Measurements from ENCODE around the gene ADAMTS19. TPM values are rescaled to one million over a fixed set of nuclear protein-coding genes. Genes with fewer than 3 reads are reported as not detected.

ADAMTS19 gene
- polyA plus RNA-seq, 3 donors: not detected

DNA sequence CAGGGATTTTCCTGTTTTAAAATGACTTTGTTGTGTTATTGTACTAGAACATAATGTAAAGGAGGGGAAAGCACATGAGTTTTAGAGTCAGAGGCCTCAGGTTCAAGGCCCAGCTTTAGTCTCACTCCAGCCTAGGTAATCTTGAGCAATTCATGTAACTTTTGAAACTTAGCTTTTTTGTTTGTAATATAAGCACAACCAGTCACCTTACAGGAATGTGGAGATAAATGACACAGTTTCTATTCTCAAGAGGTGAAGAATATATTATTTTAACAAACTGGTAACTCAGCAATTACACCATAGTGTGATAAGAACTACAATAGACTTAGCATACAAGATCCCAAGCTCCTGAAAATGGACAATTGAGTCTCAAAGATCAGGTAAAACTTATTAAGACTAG, 51.2 kb downstream of the ADAMTS19 start:
- no peak for TF ChIP-seq CTCF (IDR thresholded peaks at IDR 0.05)

GRCh38 chr5:129541051-129541450, 81.0 kb downstream of the ADAMTS19 start:
- no peak for TF ChIP-seq CTCF (IDR thresholded peaks at IDR 0.05)
- Histone ChIP-seq H3K4me1 (ENCODE audit: control insufficient read depth in 1 of 2, insufficient read depth in 2 of 2, low read length in 2 of 2) (no peaks in the 10 kb centered on the region), H2AFZ (ENCODE audit: insufficient read depth, low read depth, low read length, poor library complexity, severe bottlenecking) (no peak overlapping the region), H3K27me3 (ENCODE audit: control insufficient read depth in 2 of 2, insufficient read depth in 2 of 2, low read length in 2 of 2) (no peaks in the 10 kb centered on the region), H3K79me2 (ENCODE audit: insufficient read depth, low read length) (no peaks in the 10 kb centered on the region), H4K20me1 (ENCODE audit: insufficient read depth, low read length) (no peaks in the 10 kb centered on the region), H3K4me2 (replicated peaks; ENCODE audit: extremely low read depth, low read length, poor library complexity, severe bottlenecking) (no peak overlapping the region), H3K4me3 (replicated peaks in 1 of 3; ENCODE audit: low read depth in 2 of 3, low read length in 3 of 3) (no peak overlapping the region), H3K9ac (ENCODE audit: insufficient read depth, low read length, poor library complexity, severe bottlenecking) (no peak overlapping the region), H3K9me3 (replicated peaks in 1 of 2; ENCODE audit: control insufficient read depth in 1 of 2, insufficient read depth in 1 of 2, low read length in 2 of 2) (no peaks in the 10 kb centered on the region), H3K27ac (ENCODE audit: low read depth in 1 of 2, low read length in 2 of 2) (no peak overlapping the region), H3K36me3 (replicated peaks in 1 of 2; ENCODE audit: control insufficient read depth in 1 of 2, insufficient read depth in 2 of 2, low read length in 2 of 2) (no peaks in the 10 kb centered on the region)
- Mint-ChIP-seq H3K4me3 (no peak overlapping the region), H3K36me3 (no peaks in the 10 kb centered on the region), H3K27ac (no peak overlapping the region), H3K27me3 (ENCODE audit: low read depth in 3 of 3) (no peaks in the 10 kb centered on the region), H3K4me1 (no peaks in the 10 kb centered on the region), H3K9me3 (peaks cover 0 to 2% (median 0%) of the 10 kb centered on the region in 7 donors)
- WGBS (ENCODE audit: insufficient coverage): no CpG with 5 or more reads among the region's 3 CpGs
- DNase-seq: no peak
- intact Hi-C loops (cut with micrococcal nuclease): no loop called here

More for the DNA sequence above, 51.2 kb downstream of the ADAMTS19 start:
- no peak overlapping the region for H2AFZ ChIP-seq (ENCODE audit: insufficient read depth, low read depth, low read length, poor library complexity, severe bottlenecking)
- H4K20me1 ChIP-seq (ENCODE audit: insufficient read depth, low read length): no peaks in the 10 kb centered on the region
- no peak overlapping the region for H3K9ac ChIP-seq (ENCODE audit: insufficient read depth, low read length, poor library complexity, severe bottlenecking)
- no peak overlapping the region for H3K27ac ChIP-seq (ENCODE audit: low read depth in 1 of 2, low read length in 2 of 2)
- no peaks in the 10 kb centered on the region for H3K36me3 Mint-ChIP-seq
- H3K27ac Mint-ChIP-seq: no peak overlapping the region
- no peaks in the 10 kb centered on the region for H3K27me3 Mint-ChIP-seq (ENCODE audit: low read depth in 3 of 3)
- H3K9me3 Mint-ChIP-seq: peaks cover 0 to 5% (median 1%) of the 10 kb centered on the region in 7 donors
- no peaks in the 10 kb centered on the region for H3K4me1 ChIP-seq (ENCODE audit: control insufficient read depth in 1 of 2, insufficient read depth in 2 of 2, low read length in 2 of 2)
- H3K4me1 Mint-ChIP-seq: no peaks in the 10 kb centered on the region
- H3K9me3 ChIP-seq (replicated peaks in 1 of 2; ENCODE audit: control insufficient read depth in 1 of 2, insufficient read depth in 1 of 2, low read length in 2 of 2): no peaks in the 10 kb centered on the region
- H3K4me3 Mint-ChIP-seq: no peak overlapping the region
- no peak for DNase-seq
- no peaks in the 10 kb centered on the region for H3K79me2 ChIP-seq (ENCODE audit: insufficient read depth, low read length)
- intact Hi-C loops (cut with micrococcal nuclease): no loop called here
- no peaks in the 10 kb centered on the region for H3K27me3 ChIP-seq (ENCODE audit: control insufficient read depth in 2 of 2, insufficient read depth in 2 of 2, low read length in 2 of 2)
- H3K4me2 ChIP-seq (replicated peaks; ENCODE audit: extremely low read depth, low read length, poor library complexity, severe bottlenecking): no peak overlapping the region
- H3K4me3 ChIP-seq (replicated peaks in 1 of 3; ENCODE audit: low read depth in 2 of 3, low read length in 3 of 3): no peak overlapping the region
- no peaks in the 10 kb centered on the region for H3K36me3 ChIP-seq (replicated peaks in 1 of 2; ENCODE audit: control insufficient read depth in 1 of 2, insufficient read depth in 2 of 2, low read length in 2 of 2)

All from CD14-positive monocyte (primary cell).